AG04449 (cell line): Measurements from ENCODE around the gene GRID2.

Source experiments
- CTCF ChIA-PET: fragments of 350-600 bp; formaldehyde crosslinking; extraction: SDS; loops from one replicate; lab custom pipeline; 2021; ENCODE audit warnings: antibody characterized with exemption; lab: Yijun Ruan, JAX
- POLR2A ChIA-PET: fragments of 400-600, 350-600 bp; formaldehyde crosslinking; extraction: SDS; loops from one replicate; lab custom pipeline; 2020; ENCODE audit warnings: antibody characterized with exemption, inconsistent platforms; lab: Yijun Ruan, JAX
- DNase-seq: peaks from one replicate; pipeline ENCODE4 v3.0.0-alpha.2; 2010; ENCODE audit warnings: low read depth, low spot score
- H3K4me3 ChIP-seq: 2 replicates; pipeline ENCODE4 v1.5.1; 2011; ENCODE audit warnings: low read depth, mild to moderate bottlenecking, control low read depth, low read length
- TF ChIP-seq, protein P1 (sequence below): IDR thresholded peaks from one replicate; pipeline ENCODE4 v1.5.1; 2011; ENCODE audit warnings: mild to moderate bottlenecking, moderate library complexity, low read length, control low read depth, inconsistent platforms; ENCODE audit not compliant: insufficient read depth; ENCODE audit errors: missing control alignments

The GRID2 gene

DNA sequence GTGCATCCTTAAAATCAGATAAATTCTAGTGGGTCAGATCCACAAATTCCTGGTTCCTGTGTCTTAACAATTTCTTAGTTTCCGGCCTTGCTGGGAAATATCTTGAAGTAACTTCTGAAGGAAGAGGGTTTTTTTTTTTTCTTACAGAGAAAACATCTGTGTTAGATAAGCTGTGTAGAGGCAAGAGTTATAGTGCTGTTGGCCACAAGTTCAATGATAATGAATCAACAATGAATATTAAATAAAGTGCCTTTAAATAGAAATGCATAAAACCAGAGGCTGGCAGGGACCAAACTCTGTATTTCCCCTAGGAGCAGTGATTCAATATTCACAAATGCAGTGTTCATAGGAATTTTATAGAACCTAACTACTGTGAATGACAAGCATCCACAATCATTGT is 812.9 kb downstream of the GRID2 start:
- no peak for DNase-seq
- no peak overlapping the region for H3K4me3 ChIP-seq
- TF ChIP-seq, protein P1, sequence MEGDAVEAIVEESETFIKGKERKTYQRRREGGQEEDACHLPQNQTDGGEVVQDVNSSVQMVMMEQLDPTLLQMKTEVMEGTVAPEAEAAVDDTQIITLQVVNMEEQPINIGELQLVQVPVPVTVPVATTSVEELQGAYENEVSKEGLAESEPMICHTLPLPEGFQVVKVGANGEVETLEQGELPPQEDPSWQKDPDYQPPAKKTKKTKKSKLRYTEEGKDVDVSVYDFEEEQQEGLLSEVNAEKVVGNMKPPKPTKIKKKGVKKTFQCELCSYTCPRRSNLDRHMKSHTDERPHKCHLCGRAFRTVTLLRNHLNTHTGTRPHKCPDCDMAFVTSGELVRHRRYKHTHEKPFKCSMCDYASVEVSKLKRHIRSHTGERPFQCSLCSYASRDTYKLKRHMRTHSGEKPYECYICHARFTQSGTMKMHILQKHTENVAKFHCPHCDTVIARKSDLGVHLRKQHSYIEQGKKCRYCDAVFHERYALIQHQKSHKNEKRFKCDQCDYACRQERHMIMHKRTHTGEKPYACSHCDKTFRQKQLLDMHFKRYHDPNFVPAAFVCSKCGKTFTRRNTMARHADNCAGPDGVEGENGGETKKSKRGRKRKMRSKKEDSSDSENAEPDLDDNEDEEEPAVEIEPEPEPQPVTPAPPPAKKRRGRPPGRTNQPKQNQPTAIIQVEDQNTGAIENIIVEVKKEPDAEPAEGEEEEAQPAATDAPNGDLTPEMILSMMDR: no peak
- ChIA-PET CTCF (no interaction called here), POLR2A (no interaction called here)

DNA sequence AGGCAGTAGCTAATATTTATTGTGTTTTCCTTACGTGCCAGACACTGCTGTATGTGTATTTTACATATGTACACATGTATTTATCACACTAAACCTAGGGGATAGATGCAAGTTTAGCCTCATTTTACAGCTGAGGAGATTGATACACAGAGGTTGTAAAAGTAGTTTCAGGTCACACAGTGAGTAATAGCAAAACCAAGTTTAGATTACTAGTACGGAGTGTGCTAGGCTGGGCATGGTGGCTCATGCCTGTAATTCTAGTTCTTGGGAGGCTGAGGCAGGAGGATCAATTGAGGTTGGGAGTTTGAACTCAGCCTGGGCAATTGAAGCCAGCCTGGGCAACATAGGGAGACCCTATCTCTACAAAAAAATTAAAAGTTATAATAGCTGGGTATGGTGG is 823.7 kb downstream of the GRID2 start:
- POLR2A ChIA-PET: no interaction called here
- CTCF ChIA-PET: no interaction called here
- TF ChIP-seq, protein P1: no peak

DNA sequence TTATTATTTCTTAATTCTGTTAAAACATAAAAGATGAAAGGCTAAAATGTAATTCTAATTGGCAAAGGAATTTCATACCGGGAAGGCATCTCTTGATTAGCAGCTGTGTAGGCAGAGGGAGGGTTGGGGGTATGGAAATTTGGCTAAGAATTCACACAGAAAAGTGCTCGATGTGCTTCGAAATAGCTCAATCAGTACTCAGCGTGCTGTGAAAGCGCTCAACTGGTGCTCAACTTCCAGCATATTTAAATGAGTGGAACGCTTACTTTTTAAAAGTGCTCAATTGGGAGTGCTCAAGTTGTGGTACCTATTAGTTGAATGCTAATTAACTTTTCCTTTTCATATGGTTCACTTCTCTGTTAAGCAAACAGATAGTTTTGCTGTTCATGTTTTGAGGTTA is 828.9 kb downstream of the GRID2 start:
- ChIA-PET CTCF (no interaction called here), POLR2A (no interaction called here)
- H3K4me3 ChIP-seq: no peak overlapping the region
- no peak for DNase-seq
- TF ChIP-seq, protein P1: no peak

More for the DNA sequence above, 823.7 kb downstream of the GRID2 start:
- no peak overlapping the region for H3K4me3 ChIP-seq
- DNase-seq: no peak

DNA sequence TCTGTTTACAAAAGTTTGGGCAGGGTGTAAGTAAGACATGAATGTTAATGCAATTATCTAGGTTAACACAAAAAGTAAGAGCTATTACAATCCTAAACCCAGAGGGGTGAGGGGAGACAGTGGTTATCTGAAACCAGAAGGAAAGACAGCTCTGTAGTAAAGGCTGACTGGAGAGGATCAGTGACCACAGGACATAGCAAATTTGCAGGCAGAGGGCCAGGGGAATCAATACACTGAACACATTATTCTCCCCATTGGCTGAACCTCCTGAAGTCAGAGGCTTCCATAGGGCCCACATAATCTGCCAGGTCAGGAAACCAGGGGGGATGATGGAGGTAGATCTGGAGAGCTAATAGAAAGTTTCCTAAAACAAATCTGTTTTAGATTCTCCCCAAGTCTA is 835.4 kb downstream of the GRID2 start:
- CTCF ChIA-PET: no interaction called here
- TF ChIP-seq, protein P1: no peak

DNA sequence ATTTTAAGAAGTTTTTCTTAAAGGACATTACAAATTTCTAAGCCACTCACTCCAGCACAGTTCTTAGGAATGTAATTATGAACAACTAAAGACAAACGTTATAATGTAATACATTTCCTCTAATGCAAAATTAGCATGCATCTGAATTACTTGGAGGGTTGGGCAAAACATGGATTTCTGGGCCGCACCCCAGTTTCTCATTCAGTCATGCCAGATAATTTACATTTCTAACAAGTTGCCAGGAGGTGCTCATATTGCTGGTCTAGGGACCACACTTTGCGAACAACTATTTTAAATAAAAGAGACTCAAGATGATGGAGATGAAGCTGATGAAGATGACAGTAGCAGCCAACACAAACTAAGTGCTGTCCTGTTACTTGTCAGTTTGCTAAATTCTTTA is 840.1 kb downstream of the GRID2 start:
- TF ChIP-seq, protein P1: no peak
- DNase-seq: no peak
- H3K4me3 ChIP-seq: no peak overlapping the region
- ChIA-PET CTCF (no interaction called here), POLR2A (no interaction called here)

More for the DNA sequence above, 835.4 kb downstream of the GRID2 start:
- POLR2A ChIA-PET: no interaction called here
- DNase-seq: no peak
- no peak overlapping the region for H3K4me3 ChIP-seq

DNA sequence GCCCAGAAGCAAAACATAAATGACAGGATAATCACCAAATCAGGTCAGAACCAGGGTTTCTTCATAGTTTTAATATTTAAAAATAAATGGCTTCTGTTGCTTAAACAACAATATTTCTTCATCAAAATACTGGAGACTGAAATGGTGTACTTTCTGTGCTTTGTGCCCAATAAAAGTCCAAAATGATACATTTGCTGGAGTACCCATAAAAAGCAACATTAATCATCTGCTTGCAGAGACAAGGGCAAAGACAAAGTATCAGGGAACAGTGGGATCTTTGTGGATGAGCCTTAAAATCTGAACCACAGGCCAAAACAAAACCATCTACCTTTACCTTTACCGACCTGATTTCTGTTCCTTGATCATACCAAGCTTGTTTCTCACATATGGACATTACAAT is 840.9 kb downstream of the GRID2 start:
- H3K4me3 ChIP-seq: no peak overlapping the region
- ChIA-PET POLR2A (no interaction called here), CTCF (no interaction called here)
- DNase-seq: no peak
- TF ChIP-seq, protein P1: no peak
